Calu3 (cell line): ENCODE results near the gene QPCT. TPM values are rescaled to one million over a fixed set of nuclear protein-coding genes. Genes with fewer than 3 reads are reported as not detected.

Experiments used
- BruUV-seq: library from RNA; stranded (reverse); fragments of 400-500 nt; replicated peaks from 2 replicates; lab custom pipeline; 2021; lab: Mats Ljungman, UMichigan
- CTCF ChIA-PET: fragments of 300-600 bp; sonication (Branson Sonifier 250); formaldehyde crosslinking; loops from one replicate; lab custom pipeline; 2022; ENCODE audit warnings: antibody characterized with exemption; lab: Charles Lee
- DNase-seq: peaks from one replicate; pipeline ENCODE4 v3.0.0; 2022
- H3K27ac Mint-ChIP-seq: one replicate; pipeline ENCODE4 v1.8.0; 2022; ENCODE audit warnings: mixed read lengths; ENCODE audit not compliant: unreplicated experiment
- H3K27me3 Mint-ChIP-seq: one replicate; pipeline ENCODE4 v1.8.0; 2022; ENCODE audit warnings: mixed read lengths; ENCODE audit not compliant: unreplicated experiment
- H3K36me3 Mint-ChIP-seq: one replicate; pipeline ENCODE4 v1.8.0; 2022; ENCODE audit warnings: mild to moderate bottlenecking, moderate library complexity, mixed read lengths; ENCODE audit not compliant: insufficient read depth, unreplicated experiment
- H3K4me1 Mint-ChIP-seq: one replicate; pipeline ENCODE4 v1.8.0; 2022; ENCODE audit warnings: mild to moderate bottlenecking, low read depth, mixed read lengths; ENCODE audit not compliant: unreplicated experiment
- H3K4me3 Mint-ChIP-seq: one replicate; pipeline ENCODE4 v1.8.0; 2022; ENCODE audit warnings: mild to moderate bottlenecking, low read depth, moderate library complexity, mixed read lengths; ENCODE audit not compliant: unreplicated experiment
- H3K9me3 Mint-ChIP-seq: one replicate; pipeline ENCODE4 v1.8.0; 2022; ENCODE audit warnings: low read depth, mixed read lengths; ENCODE audit not compliant: unreplicated experiment
- intact Hi-C: fragments of 100-400 bp; cut with micrococcal nuclease; formaldehyde crosslinking; loops from one replicate; pipeline ENCODE4 v1.10.0; 2022; ENCODE audit not compliant: unreplicated experiment
- total RNA-seq: library from RNA; stranded (reverse); gene quantifications from 2 replicates; pipeline ENCODE4 v1.2.3, GENCODE V29; 2022
- TF ChIP-seq, protein P1 (sequence below): fragments of 200-600 bp; IDR thresholded peaks from one replicate; pipeline ENCODE4 v1.8.0; 2022; ENCODE audit warnings: antibody characterized with exemption; ENCODE audit not compliant: unreplicated experiment

The QPCT gene
- total RNA-seq, 1 experiment from 2014 or later: 8.9 TPM

DNA sequence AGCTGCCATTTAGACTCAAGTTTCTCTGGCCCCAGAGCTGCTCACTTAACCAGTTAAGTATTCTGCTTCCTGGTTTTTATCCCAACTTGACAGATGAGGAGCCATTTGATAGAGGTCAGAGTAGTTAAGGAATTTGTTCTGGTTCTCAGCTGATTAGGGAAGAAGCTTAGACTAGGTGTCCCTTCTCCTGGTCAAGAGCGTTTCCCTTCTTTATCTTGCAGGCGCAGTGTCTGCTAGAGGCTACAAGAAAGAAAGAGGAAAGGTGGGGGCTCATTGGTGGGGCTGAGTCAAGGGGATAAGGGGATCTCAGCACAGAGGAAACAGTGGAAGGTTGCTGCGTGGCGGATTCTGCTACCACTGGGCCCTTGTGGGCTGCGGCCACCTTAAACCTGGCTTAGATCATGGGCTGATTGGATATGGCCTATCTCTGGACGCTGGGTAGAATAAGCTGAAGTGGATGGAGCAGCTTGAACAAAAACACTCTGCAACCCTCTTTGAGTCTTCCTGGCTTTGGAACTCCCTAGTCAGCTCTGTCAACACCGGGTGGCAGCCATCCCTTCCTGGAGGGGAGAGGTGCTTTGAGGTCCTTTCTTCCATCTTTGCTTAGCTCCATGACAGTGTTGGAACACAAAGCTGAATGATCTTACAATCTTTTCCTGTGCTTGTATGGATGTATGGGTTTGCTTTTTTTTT lies 70.8 kb downstream of the QPCT start:
- BruUV-seq: no TSS peak
- Mint-ChIP-seq H3K4me3 (no peak overlapping the region), H3K27me3 (no peaks in the 10 kb centered on the region), H3K27ac (no peak overlapping the region), H3K36me3 (no peaks in the 10 kb centered on the region), H3K9me3 (no peaks in the 10 kb centered on the region), H3K4me1 (peaks cover 7% of the 10 kb centered on the region)
- TF ChIP-seq, protein P1, sequence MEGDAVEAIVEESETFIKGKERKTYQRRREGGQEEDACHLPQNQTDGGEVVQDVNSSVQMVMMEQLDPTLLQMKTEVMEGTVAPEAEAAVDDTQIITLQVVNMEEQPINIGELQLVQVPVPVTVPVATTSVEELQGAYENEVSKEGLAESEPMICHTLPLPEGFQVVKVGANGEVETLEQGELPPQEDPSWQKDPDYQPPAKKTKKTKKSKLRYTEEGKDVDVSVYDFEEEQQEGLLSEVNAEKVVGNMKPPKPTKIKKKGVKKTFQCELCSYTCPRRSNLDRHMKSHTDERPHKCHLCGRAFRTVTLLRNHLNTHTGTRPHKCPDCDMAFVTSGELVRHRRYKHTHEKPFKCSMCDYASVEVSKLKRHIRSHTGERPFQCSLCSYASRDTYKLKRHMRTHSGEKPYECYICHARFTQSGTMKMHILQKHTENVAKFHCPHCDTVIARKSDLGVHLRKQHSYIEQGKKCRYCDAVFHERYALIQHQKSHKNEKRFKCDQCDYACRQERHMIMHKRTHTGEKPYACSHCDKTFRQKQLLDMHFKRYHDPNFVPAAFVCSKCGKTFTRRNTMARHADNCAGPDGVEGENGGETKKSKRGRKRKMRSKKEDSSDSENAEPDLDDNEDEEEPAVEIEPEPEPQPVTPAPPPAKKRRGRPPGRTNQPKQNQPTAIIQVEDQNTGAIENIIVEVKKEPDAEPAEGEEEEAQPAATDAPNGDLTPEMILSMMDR: no peak
- CTCF ChIA-PET: interaction anchor here (0.6 to 3.6 kb wide), 12 partner anchors 19 to 859 kb away, joined by 3 to 79 read pairs (median 4); no protein-coding TSS in a partner anchor
- DNase-seq: no peak
- intact Hi-C loops: loop anchor here (10.0 kb wide), 1 partner anchor 170 kb away; no protein-coding TSS in a partner anchor

DNA sequence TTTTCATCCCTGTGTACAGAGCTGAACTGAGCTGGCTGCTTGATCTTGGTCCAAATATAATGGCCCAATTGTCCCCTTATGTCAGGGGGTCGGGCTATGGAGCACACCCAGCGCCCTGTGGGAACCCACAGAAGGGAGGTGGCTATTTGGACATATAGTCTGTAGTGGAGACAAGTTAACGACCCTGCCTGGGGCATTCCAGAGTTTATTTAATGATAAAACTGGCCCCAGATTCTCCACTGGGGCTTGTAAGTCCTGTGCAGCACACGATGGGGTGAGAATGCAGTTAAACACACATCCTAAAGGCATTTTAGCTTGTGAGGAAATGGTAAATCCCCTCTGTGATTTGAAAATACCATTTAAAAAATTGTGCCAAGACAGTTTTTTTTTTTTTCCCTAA lies 72.9 kb downstream of the QPCT start:
- no peak overlapping the region for H3K4me3 Mint-ChIP-seq
- CTCF ChIA-PET: interaction anchor here (0.7 kb wide), 1 partner anchor 171 kb away, joined by 3 read pairs; no protein-coding TSS in a partner anchor

DNA sequence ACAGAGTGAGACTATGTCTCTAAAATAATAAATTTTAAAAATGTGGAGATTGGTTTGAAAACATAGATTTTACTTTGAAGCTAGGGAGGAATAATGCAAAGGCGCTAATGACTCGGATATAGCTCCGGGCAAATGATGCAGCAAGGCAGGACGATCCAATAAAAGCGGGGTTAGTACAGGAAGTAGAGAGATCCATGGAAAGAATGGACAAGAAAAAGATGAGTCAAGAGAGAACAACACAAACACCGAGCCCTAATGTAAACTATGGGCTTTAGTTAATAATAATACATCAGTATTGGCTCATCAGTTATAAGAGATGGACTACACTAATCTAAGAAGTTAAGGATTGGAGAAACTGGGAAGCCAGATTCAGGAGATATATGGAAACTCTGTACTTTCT lies 74.5 kb downstream of the QPCT start:
- intact Hi-C loops: loop anchor here (10.0 kb wide), 1 partner anchor 166 kb away; no protein-coding TSS in a partner anchor
- no peak for DNase-seq
- Mint-ChIP-seq H3K27me3 (no peaks in the 10 kb centered on the region), H3K4me1 (peaks cover 7% of the 10 kb centered on the region), H3K4me3 (no peak overlapping the region), H3K27ac (no peak overlapping the region), H3K9me3 (no peaks in the 10 kb centered on the region), H3K36me3 (no peaks in the 10 kb centered on the region)
- CTCF ChIA-PET: interaction anchor here (0.7 kb wide), 1 partner anchor 157 kb away, joined by 3 read pairs; no protein-coding TSS in a partner anchor
- TF ChIP-seq, protein P1: no peak
- BruUV-seq: no TSS peak

More for the DNA sequence above, 72.9 kb downstream of the QPCT start:
- intact Hi-C loops: loop anchor here (10.0 kb wide), 1 partner anchor 167 kb away; no protein-coding TSS in a partner anchor
- Mint-ChIP-seq H3K4me1 (peaks cover 7% of the 10 kb centered on the region), H3K27ac (no peak overlapping the region), H3K27me3 (no peaks in the 10 kb centered on the region), H3K36me3 (no peaks in the 10 kb centered on the region), H3K9me3 (no peaks in the 10 kb centered on the region)
- TF ChIP-seq, protein P1: no peak
- BruUV-seq: no TSS peak
- DNase-seq: no peak

DNA sequence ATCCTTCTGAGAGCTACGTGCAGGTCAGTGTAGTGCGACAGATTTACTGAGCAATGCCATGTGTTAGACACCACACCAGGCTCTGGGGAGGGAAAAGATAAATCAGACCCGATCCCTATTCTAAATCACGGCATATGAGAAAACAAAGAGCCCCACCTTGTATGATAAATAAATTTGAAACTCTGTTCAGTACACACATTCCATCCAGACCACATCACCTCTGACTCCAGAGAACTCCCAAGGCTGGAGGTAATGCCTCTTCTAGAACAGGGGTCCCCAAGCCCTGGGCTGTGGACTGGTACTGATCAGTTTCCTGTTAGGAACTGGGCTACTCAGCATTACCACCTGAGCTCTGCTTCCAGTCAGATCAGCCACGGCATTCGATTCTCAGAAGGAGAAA lies 77.3 kb downstream of the QPCT start:
- Mint-ChIP-seq H3K27me3 (no peaks in the 10 kb centered on the region), H3K4me1 (no peaks in the 10 kb centered on the region), H3K36me3 (no peaks in the 10 kb centered on the region), H3K9me3 (no peaks in the 10 kb centered on the region), H3K4me3 (no peak overlapping the region), H3K27ac (no peak overlapping the region)
- CTCF ChIA-PET: no interaction called here
- intact Hi-C loops: no loop called here
- no TSS peak for BruUV-seq
- TF ChIP-seq, protein P1: no peak
- DNase-seq: no peak
